IMR-90 (cell line): ENCODE results near the gene ATP4B. TPM values are rescaled to one million over a fixed set of nuclear protein-coding genes. Genes with fewer than 3 reads are reported as not detected.
A peak's percentile ranks its signal among the peaks of the same experiment; 100 is the strongest.

Experiments used
- ATAC-seq: fragments of 200-7000 bp; cut with Tn5 transposase; 2 replicates; pipeline ENCODE4 v1.9.1; 2020; ENCODE audit warnings: low read depth, mild to moderate bottlenecking, moderate library complexity
- BruUV-seq: library from RNA; stranded (reverse); fragments of 400-500 nt; replicated peaks from 2 replicates; lab custom pipeline; 2021; lab: Mats Ljungman, UMichigan
- CTCF ChIA-PET: fragments of 300-600 bp; formaldehyde crosslinking; extraction: SDS; loops from one replicate; lab custom pipeline; 2021; ENCODE audit warnings: antibody characterized with exemption; lab: Yijun Ruan, JAX
- POLR2A ChIA-PET: fragments of 300-600 bp; sonication (Branson Sonifier 250); formaldehyde crosslinking; loops from one replicate; lab custom pipeline; 2022; ENCODE audit warnings: antibody characterized with exemption; ENCODE audit not compliant: unreplicated experiment; lab: Charles Lee
- DNase-seq: peaks from one replicate; pipeline ENCODE4 v3.0.0; 2013
- H2AFZ ChIP-seq: replicated peaks from 2 replicates; pipeline ENCODE3; 2013; ENCODE audit warnings: low read length, mild to moderate bottlenecking; ENCODE audit not compliant: poor library complexity
- H2AK5ac ChIP-seq: 2 replicates; pipeline ENCODE4 v1.6.1; 2013; ENCODE audit warnings: low read depth, low read length, inconsistent platforms
- H2AK9ac ChIP-seq: replicated peaks from 2 replicates; pipeline ENCODE3; 2013; ENCODE audit warnings: mild to moderate bottlenecking, low read depth, low read length, moderate library complexity; ENCODE audit not compliant: poor library complexity
- H2BK120ac ChIP-seq: 2 replicates; pipeline ENCODE4 v1.6.1; 2013; ENCODE audit warnings: low read depth, low read length, inconsistent platforms
- H2BK15ac ChIP-seq: 3 replicates; pipeline ENCODE4 v1.6.1; 2013; ENCODE audit warnings: low read depth, low read length, inconsistent platforms
- H2BK20ac ChIP-seq: 2 replicates; pipeline ENCODE4 v1.6.1; 2013; ENCODE audit warnings: low read depth, mild to moderate bottlenecking, inconsistent platforms, low read length, moderate library complexity
- H2BK5ac ChIP-seq: 2 replicates; pipeline ENCODE4 v1.6.1; 2013; ENCODE audit warnings: mild to moderate bottlenecking, low read depth, low read length, inconsistent platforms; ENCODE audit not compliant: poor library complexity, severe bottlenecking
- H3K14ac ChIP-seq: replicated peaks from 2 replicates; pipeline ENCODE4 v1.6.1; 2013; ENCODE audit warnings: low read depth, low read length, inconsistent platforms
- H3K18ac ChIP-seq: 2 replicates; pipeline ENCODE4 v1.6.1; 2013; ENCODE audit warnings: low read depth, low read length, control low read depth
- H3K23ac ChIP-seq: 2 replicates; pipeline ENCODE4 v1.6.1; 2013; ENCODE audit warnings: low read depth, low read length, inconsistent platforms
- H3K27ac ChIP-seq: 2 replicates; pipeline ENCODE4 v1.5.1; 2013; ENCODE audit warnings: mild to moderate bottlenecking, control low read depth, low read length; ENCODE audit not compliant: insufficient read depth
- H3K27me3 ChIP-seq: 2 replicates; pipeline ENCODE4 v1.6.1; 2013; ENCODE audit warnings: low read length; ENCODE audit not compliant: control insufficient read depth, insufficient read depth
- H3K36me3 ChIP-seq: 2 replicates; pipeline ENCODE4 v1.6.1; 2013; ENCODE audit warnings: low read length, mixed read lengths; ENCODE audit not compliant: control insufficient read depth, insufficient read depth
- H3K4ac ChIP-seq: 2 replicates; pipeline ENCODE4 v1.6.1; 2013; ENCODE audit warnings: low read depth, low read length, inconsistent platforms
- H3K4me1 ChIP-seq: 2 replicates; pipeline ENCODE4 v1.6.1; 2013; ENCODE audit warnings: low read length, mixed read lengths; ENCODE audit not compliant: control insufficient read depth, insufficient read depth
- H3K4me2 ChIP-seq: 2 replicates; pipeline ENCODE4 v1.6.1; 2013; ENCODE audit warnings: low read depth, mild to moderate bottlenecking, control low read depth, low read length, moderate library complexity
- H3K4me3 ChIP-seq: 2 replicates; pipeline ENCODE4 v1.5.1; 2013; ENCODE audit warnings: low read depth, mild to moderate bottlenecking, control low read depth, low read length, moderate library complexity; ENCODE audit not compliant: insufficient read depth
- H3K56ac ChIP-seq: 2 replicates; pipeline ENCODE4 v1.6.1; 2013; ENCODE audit warnings: low read length, inconsistent platforms; ENCODE audit not compliant: insufficient read depth; ENCODE audit errors: extremely low read depth
- H3K79me1 ChIP-seq, 2 experiments: 2 replicates each; pipeline ENCODE4 v1.6.1; 2013; ENCODE audit warnings: low read length in 2 of 2, inconsistent platforms in 1 of 2, low read depth in 1 of 2
- H3K9ac ChIP-seq: 2 replicates; pipeline ENCODE4 v1.6.1; 2013; ENCODE audit warnings: low read depth, low read length, control low read depth
- H3K9me1 ChIP-seq: 2 replicates; pipeline ENCODE4 v1.6.1; 2013; ENCODE audit warnings: low read length, inconsistent platforms; ENCODE audit not compliant: insufficient read depth
- H3K9me3 ChIP-seq: 2 replicates; pipeline ENCODE4 v1.6.1; 2013; ENCODE audit warnings: low read length; ENCODE audit not compliant: control insufficient read depth, insufficient read depth
- H4K20me1 ChIP-seq: 2 replicates; pipeline ENCODE4 v1.6.1; 2013; ENCODE audit warnings: low read length, inconsistent platforms; ENCODE audit not compliant: insufficient read depth
- H4K5ac ChIP-seq: 2 replicates; pipeline ENCODE4 v1.6.1; 2013; ENCODE audit warnings: mild to moderate bottlenecking, low read depth, low read length, control low read depth
- H4K8ac ChIP-seq, 2 experiments: 2 replicates each; pipeline ENCODE4 v1.6.1; 2013; ENCODE audit warnings: low read depth in 2 of 2, low read length in 2 of 2, control low read depth in 1 of 2, inconsistent platforms in 1 of 2
- H4K91ac ChIP-seq: 2 replicates; pipeline ENCODE4 v1.6.1; 2013; ENCODE audit warnings: low read depth, low read length, inconsistent platforms; ENCODE audit not compliant: insufficient read depth
- CHD1 ChIP-seq: IDR thresholded peaks from 2 replicates; pipeline ENCODE4 v1.6.1; 2012; ENCODE audit warnings: low read depth, low read length, improper control_type of control experiment
- CTCF ChIP-seq: conservative IDR thresholded peaks from 2 replicates; pipeline ENCODE4 v1.5.1; 2012; ENCODE audit warnings: mild to moderate bottlenecking, low read depth, low read length, improper control_type of control experiment
- FOS ChIP-seq: fragments of 150-350 bp; IDR thresholded peaks from 2 replicates; pipeline ENCODE4 v1.6.1; 2016; ENCODE audit warnings: low read depth, low read length
- MAFK ChIP-seq: IDR thresholded peaks from 2 replicates; pipeline ENCODE4 v1.6.1; 2012; ENCODE audit warnings: low read depth, low read length, improper control_type of control experiment
- POLR2A ChIP-seq: IDR thresholded peaks from 2 replicates; pipeline ENCODE4 v1.6.1; 2012; ENCODE audit warnings: mild to moderate bottlenecking, low read depth, low read length
- RCOR1 ChIP-seq: IDR thresholded peaks from 2 replicates; pipeline ENCODE4 v1.6.1; 2012; ENCODE audit warnings: mild to moderate bottlenecking, low read length, improper control_type of control experiment; ENCODE audit not compliant: insufficient replicate concordance
- RFX5 ChIP-seq: IDR thresholded peaks from 2 replicates; pipeline ENCODE4 v1.8.0; 2012; ENCODE audit warnings: low read depth, mild to moderate bottlenecking, low read length, moderate library complexity
- WGBS, 2 experiments: methylation state at CpG; one replicate each; pipeline versions ENCODE4 v1.1.5 to v1.1.7; 2013; ENCODE audit warnings: missing lambda C conversion rate in 2 of 2; ENCODE audit not compliant: insufficient read length in 1 of 2; ENCODE audit errors: extremely low coverage in 2 of 2; 5-methylcytosine and 5-hydroxymethylcytosine counted together
- dilution Hi-C: fragments of 300-500 bp; cut with HindIII; formaldehyde crosslinking; loops from one replicate; pipeline ENCODE4 v1.14.3; 2018; ENCODE audit warnings: low sequenced_read_pairs; ENCODE audit not compliant: unreplicated experiment
- in situ Hi-C: fragments of 300-500 bp; cut with MboI; formaldehyde crosslinking; loops from 3 replicates; pipeline ENCODE4 v1.14.3; 2019; ENCODE audit warnings: low sequenced_read_pairs, inconsistent platforms, mixed read lengths
- intact Hi-C: fragments of 100-400 bp; cut with micrococcal nuclease; formaldehyde crosslinking; loops from 2 replicates; pipeline ENCODE4 v1.10.0; 2022
- polyA plus RNA-seq, 3 experiments: library from polyadenylated mRNA; depleted of rRNA; stranded (reverse); fragments of >200 nt; gene quantifications; 2 replicates each; pipeline ENCODE4 v1.2.3, GENCODE V29; 2012; ENCODE audit warnings: low replicate concordance in 1 of 3
- total RNA-seq: library from RNA; depleted of rRNA; stranded (reverse); fragments of >200 nt; gene quantifications from 2 replicates; pipeline ENCODE4 v1.2.3, GENCODE V29; 2012

Gene ATP4B
- total and polyA plus RNA-seq, 2 of the 4 experiments (the other 2 are of a cell fraction), result not detected

GRCh38 chr13:113656003-113656588 is 1.9 kb downstream of the ATP4B start:
- TF ChIP-seq FOS (no peak), CTCF (no peak), MAFK (no peak), RFX5 (no peak), CHD1 (no peak), RCOR1 (no peak), POLR2A (no peak)
- intact Hi-C loops, result no loop called here
- BruUV-seq, result no TSS peak
- Histone ChIP-seq H3K4ac (no peak overlapping the region), H3K9me1 (no peaks in the 10 kb centered on the region), H3K9ac (no peak overlapping the region), H4K5ac (no peak overlapping the region), H2AK9ac (peak overlapping the region; percentile 26), H3K4me3 (no peak overlapping the region), H3K18ac (no peak overlapping the region), H3K56ac (no peak overlapping the region), H4K91ac (no peak overlapping the region), H3K27ac (no peak overlapping the region), H4K8ac (no peak overlapping the region), H3K14ac (no peak overlapping the region), H3K9me3 (no peaks in the 10 kb centered on the region; the same call in 1 of the 2 replicates), H3K27me3 (peaks cover 3% of the 10 kb centered on the region; the same call in 1 of the 2 replicates), H2AFZ (no peak overlapping the region), H3K4me1 (peaks cover 2% of the 10 kb centered on the region; the same call in 1 of the 2 replicates), H3K23ac (no peak overlapping the region), H2AK5ac (no peak overlapping the region), H2BK15ac (no peak overlapping the region), H2BK20ac (no peak overlapping the region), H3K36me3 (no peaks in the 10 kb centered on the region), H3K4me2 (no peak overlapping the region), H4K20me1 (no peaks in the 10 kb centered on the region; the same call in 1 of the 2 replicates), H2BK5ac (no peak overlapping the region), H3K79me1 (no peaks in the 10 kb centered on the region), H2BK120ac (no peak overlapping the region)
- ChIA-PET POLR2A (no interaction called here), CTCF (no interaction called here)
- in situ Hi-C loops, result no loop called here
- no peak for ATAC-seq
- 87% methylated on average over 18 of the region's 25 CpGs; no CpG with 5 or more reads in 1 of the 2 experiments for WGBS, 2 experiments
- dilution Hi-C loops, result no loop called here
- no peak for DNase-seq
